ENCODE measurements around the gene CASS4.

GRCh38 chr20:56381501-56381900 lies 30.6 kb upstream of the CASS4 start:
- TF ChIP-seq, protein P1, sequence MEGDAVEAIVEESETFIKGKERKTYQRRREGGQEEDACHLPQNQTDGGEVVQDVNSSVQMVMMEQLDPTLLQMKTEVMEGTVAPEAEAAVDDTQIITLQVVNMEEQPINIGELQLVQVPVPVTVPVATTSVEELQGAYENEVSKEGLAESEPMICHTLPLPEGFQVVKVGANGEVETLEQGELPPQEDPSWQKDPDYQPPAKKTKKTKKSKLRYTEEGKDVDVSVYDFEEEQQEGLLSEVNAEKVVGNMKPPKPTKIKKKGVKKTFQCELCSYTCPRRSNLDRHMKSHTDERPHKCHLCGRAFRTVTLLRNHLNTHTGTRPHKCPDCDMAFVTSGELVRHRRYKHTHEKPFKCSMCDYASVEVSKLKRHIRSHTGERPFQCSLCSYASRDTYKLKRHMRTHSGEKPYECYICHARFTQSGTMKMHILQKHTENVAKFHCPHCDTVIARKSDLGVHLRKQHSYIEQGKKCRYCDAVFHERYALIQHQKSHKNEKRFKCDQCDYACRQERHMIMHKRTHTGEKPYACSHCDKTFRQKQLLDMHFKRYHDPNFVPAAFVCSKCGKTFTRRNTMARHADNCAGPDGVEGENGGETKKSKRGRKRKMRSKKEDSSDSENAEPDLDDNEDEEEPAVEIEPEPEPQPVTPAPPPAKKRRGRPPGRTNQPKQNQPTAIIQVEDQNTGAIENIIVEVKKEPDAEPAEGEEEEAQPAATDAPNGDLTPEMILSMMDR (IDR thresholded peaks at IDR 0.05), result no peak
- no peak for TF ChIP-seq POLR2AphosphoS5 (IDR thresholded peaks at IDR 0.05)
- no peak for TF ChIP-seq POLR2A (IDR thresholded peaks at IDR 0.05)
- TF ChIP-seq EP300 (IDR thresholded peaks at IDR 0.05), result no peak

Measured in gastroesophageal sphincter (tissue), 3 donors.